Lower lobe of right lung (tissue), 2 donors: ENCODE data around the gene CD101. TPM values are rescaled to one million over a fixed set of nuclear protein-coding genes. Genes with fewer than 3 reads are reported as not detected.

ENCODE experiments used
- ATAC-seq, 2 donors: fragments of 200-7000 bp; cut with Tn5 transposase; one replicate each; pipeline ENCODE4 v1.9.1; 2020 to 2022; ENCODE audit warnings: mild to moderate bottlenecking in 2 of 2, moderate library complexity in 2 of 2
- DNase-seq: peaks from one replicate; pipeline ENCODE4 v3.0.0-alpha.2; 2020
- H3K27ac ChIP-seq: fragments of 200-600 bp; one replicate; pipeline ENCODE4 v1.8.0; 2022
- H3K27me3 ChIP-seq: fragments of 200-600 bp; one replicate; pipeline ENCODE4 v1.8.0; 2022; ENCODE audit warnings: low read depth
- H3K36me3 ChIP-seq: fragments of 200-600 bp; one replicate; pipeline ENCODE4 v1.8.0; 2022; ENCODE audit warnings: mild to moderate bottlenecking
- H3K4me1 ChIP-seq: fragments of 200-600 bp; one replicate; pipeline ENCODE4 v1.8.0; 2022
- H3K4me3 ChIP-seq: fragments of 200-600 bp; one replicate; pipeline ENCODE4 v1.8.0; 2022; ENCODE audit warnings: mild to moderate bottlenecking
- H3K9me3 ChIP-seq: fragments of 200-600 bp; one replicate; pipeline ENCODE4 v1.8.0; 2022
- intact Hi-C: fragments of 100-400 bp; cut with DNase I; formaldehyde crosslinking; loops from one replicate; pipeline ENCODE4 v1.11.0; 2022
- total RNA-seq: library from RNA; stranded (reverse); fragmentation: NEBNext Ultra II Directional; extraction: Animal tissue kit (Norgen Biotek cat#: 25700); gene quantifications from one replicate; pipeline ENCODE4 v1.2.1, GENCODE V29; 2021
- TF ChIP-seq, protein P1 (sequence below): fragments of 200-600 bp; IDR thresholded peaks from one replicate; pipeline ENCODE4 v1.8.0; 2022; ENCODE audit warnings: antibody characterized with exemption, mild to moderate bottlenecking
- donor health status: DM: no; HTN: yes; CAD: no; lungs with severe emphysema.

The CD101 gene
- total RNA-seq, 1 donor from 2014 or later = 105 TPM

GRCh38 chr1:117013309-117013858 is 11.8 kb downstream of the CD101 start:
- H3K9me3 ChIP-seq = no peaks in the 10 kb centered on the region
- H3K27me3 ChIP-seq = no peaks in the 10 kb centered on the region
- no peak overlapping the region for H3K4me3 ChIP-seq
- no peaks in the 10 kb centered on the region for H3K36me3 ChIP-seq
- H3K4me1 ChIP-seq = peaks cover 5% of the 10 kb centered on the region
- intact Hi-C loops = no loop called here
- TF ChIP-seq, protein P1, sequence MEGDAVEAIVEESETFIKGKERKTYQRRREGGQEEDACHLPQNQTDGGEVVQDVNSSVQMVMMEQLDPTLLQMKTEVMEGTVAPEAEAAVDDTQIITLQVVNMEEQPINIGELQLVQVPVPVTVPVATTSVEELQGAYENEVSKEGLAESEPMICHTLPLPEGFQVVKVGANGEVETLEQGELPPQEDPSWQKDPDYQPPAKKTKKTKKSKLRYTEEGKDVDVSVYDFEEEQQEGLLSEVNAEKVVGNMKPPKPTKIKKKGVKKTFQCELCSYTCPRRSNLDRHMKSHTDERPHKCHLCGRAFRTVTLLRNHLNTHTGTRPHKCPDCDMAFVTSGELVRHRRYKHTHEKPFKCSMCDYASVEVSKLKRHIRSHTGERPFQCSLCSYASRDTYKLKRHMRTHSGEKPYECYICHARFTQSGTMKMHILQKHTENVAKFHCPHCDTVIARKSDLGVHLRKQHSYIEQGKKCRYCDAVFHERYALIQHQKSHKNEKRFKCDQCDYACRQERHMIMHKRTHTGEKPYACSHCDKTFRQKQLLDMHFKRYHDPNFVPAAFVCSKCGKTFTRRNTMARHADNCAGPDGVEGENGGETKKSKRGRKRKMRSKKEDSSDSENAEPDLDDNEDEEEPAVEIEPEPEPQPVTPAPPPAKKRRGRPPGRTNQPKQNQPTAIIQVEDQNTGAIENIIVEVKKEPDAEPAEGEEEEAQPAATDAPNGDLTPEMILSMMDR = no peak
- DNase-seq (no peak), ATAC-seq (no peak)
- no peak overlapping the region for H3K27ac ChIP-seq

GRCh38 chr1:117014209-117014608 is 12.6 kb downstream of the CD101 start:
- no peak overlapping the region for H3K27ac ChIP-seq
- no peaks in the 10 kb centered on the region for H3K27me3 ChIP-seq
- intact Hi-C loops = no loop called here
- peaks cover 5% of the 10 kb centered on the region for H3K4me1 ChIP-seq
- no peak for DNase-seq
- H3K36me3 ChIP-seq = no peaks in the 10 kb centered on the region
- no peak overlapping the region for H3K4me3 ChIP-seq
- no peak for ATAC-seq
- TF ChIP-seq, protein P1 = no peak
- no peaks in the 10 kb centered on the region for H3K9me3 ChIP-seq

DNA sequence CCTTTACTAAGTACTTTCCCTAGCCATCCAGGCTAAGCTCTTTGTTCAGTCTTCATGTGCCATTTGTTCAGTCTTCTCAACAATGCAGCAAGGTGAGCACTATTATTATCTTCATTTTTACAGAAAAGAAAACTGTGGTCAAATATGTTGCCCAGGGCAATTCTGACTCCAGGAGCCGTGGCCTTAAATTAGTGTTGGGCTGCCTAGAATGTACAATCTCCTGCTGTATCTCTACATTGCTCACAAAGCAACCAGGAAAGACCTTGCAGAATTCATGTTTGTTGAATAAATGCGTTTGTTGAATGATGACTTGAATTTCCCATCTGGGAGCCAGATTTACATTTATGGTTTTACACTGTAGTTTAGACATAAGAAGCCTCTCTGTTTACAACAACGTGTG is 14.2 kb downstream of the CD101 start:
- Histone ChIP-seq H3K4me3 (no peak overlapping the region), H3K4me1 (peaks cover 5% of the 10 kb centered on the region), H3K27me3 (no peaks in the 10 kb centered on the region), H3K27ac (no peak overlapping the region), H3K36me3 (no peaks in the 10 kb centered on the region), H3K9me3 (no peaks in the 10 kb centered on the region)
- no peak for DNase-seq
- no peak for ATAC-seq
- intact Hi-C loops = no loop called here
- TF ChIP-seq, protein P1 = no peak

DNA sequence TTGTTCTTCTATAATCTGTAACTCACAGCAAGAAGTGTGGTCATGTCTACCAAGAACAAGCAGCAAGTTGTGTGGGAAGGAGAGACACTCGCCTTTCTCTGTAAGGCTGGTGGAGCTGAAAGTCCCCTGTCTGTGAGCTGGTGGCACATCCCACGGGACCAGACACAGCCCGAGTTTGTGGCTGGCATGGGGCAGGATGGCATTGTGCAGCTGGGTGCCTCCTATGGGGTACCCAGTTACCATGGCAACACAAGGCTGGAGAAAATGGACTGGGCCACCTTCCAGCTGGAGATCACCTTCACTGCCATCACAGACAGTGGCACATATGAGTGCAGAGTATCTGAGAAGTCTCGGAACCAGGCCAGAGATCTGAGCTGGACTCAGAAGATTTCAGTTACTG is 15.5 kb downstream of the CD101 start:
- TF ChIP-seq, protein P1 = no peak
- no peak for DNase-seq
- H3K4me3 ChIP-seq = no peak overlapping the region
- H3K27me3 ChIP-seq = no peaks in the 10 kb centered on the region
- H3K27ac ChIP-seq = no peak overlapping the region
- no peak for ATAC-seq
- intact Hi-C loops = no loop called here
- peaks cover 5% of the 10 kb centered on the region for H3K4me1 ChIP-seq
- H3K9me3 ChIP-seq = no peaks in the 10 kb centered on the region
- H3K36me3 ChIP-seq = no peaks in the 10 kb centered on the region

DNA sequence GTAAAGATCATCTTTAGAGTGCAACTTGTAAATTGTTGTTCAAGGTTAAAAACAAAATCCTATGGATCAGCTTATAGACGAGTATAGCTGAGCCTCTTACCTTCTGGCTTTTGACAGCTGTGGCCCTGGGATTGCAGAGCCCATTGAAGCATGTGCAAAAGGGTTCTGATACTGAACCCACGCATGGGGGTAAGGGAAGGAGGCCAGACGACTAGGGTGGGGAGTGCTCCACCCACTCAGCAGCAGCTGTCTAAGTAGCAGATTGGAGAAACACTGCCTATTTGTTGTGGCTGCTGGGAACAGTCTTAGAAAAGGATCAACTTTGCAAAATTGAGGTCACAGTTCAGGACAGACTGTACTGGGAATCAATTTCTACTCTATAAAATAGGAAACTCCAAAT is 16.1 kb downstream of the CD101 start:
- peaks cover 5% of the 10 kb centered on the region for H3K4me1 ChIP-seq
- ATAC-seq (peak; percentile 79 to 85), DNase-seq (peak; percentile 71)
- H3K27ac ChIP-seq = no peak overlapping the region
- no peaks in the 10 kb centered on the region for H3K36me3 ChIP-seq
- H3K9me3 ChIP-seq = no peaks in the 10 kb centered on the region
- intact Hi-C loops = no loop called here
- TF ChIP-seq, protein P1 = no peak
- H3K27me3 ChIP-seq = no peaks in the 10 kb centered on the region
- H3K4me3 ChIP-seq = no peak overlapping the region
